ENCODE data around the gene NIPAL1. TPM values are rescaled to one million over a fixed set of nuclear protein-coding genes. Genes with fewer than 3 reads are reported as not detected.

The NIPAL1 gene
- total RNA-seq, 1 experiment from 2014 or later = 7.3 TPM

GRCh38 chr4:48047896-48048295 is 31.3 kb downstream of the NIPAL1 start:
- Histone ChIP-seq H3F3A (ENCODE audit: low read length, unreplicated experiment) (no peaks in the 10 kb centered on the region), H3K79me2 (ENCODE audit: low read length) (no peaks in the 10 kb centered on the region), H3K4me2 (ENCODE audit: low read length) (no peak overlapping the region), H3K4me1 (ENCODE audit: insufficient read depth, low read length) (peaks cover 5% of the 10 kb centered on the region; the same call in 1 of the 2 replicates), H3K36me3 (ENCODE audit: low read depth, low read length) (no peaks in the 10 kb centered on the region), H3K4me3 (ENCODE audit: low read length) (no peak overlapping the region), H2AFZ (ENCODE audit: low read length) (no peak overlapping the region), H3K27me3 (ENCODE audit: low read length) (no peaks in the 10 kb centered on the region), H3K27ac (ENCODE audit: low read length) (no peak overlapping the region), H3K9me2 (replicated peaks; ENCODE audit: low read length) (no peaks in the 10 kb centered on the region), H3K9me3 (ENCODE audit: low read length) (no peaks in the 10 kb centered on the region), H3K9ac (ENCODE audit: low read length) (no peak overlapping the region), H4K20me1 (ENCODE audit: low read length) (no peaks in the 10 kb centered on the region)
- ATAC-seq = no peak
- ChIA-PET CTCF (no interaction called here), POLR2A (ENCODE audit: unreplicated experiment) (no interaction called here)
- TF ChIP-seq EZH2phosphoT487 (IDR thresholded peaks at IDR 0.05; ENCODE audit: borderline replicate concordance, low read length) (no peak), CTCF (conservative IDR thresholded peaks at IDR 0.05; ENCODE audit: low read depth, low read length) (no peak), EZH2 (IDR thresholded peaks at IDR 0.05; ENCODE audit: low read length, unreplicated experiment) (no peak)
- intact Hi-C loops (cut with micrococcal nuclease) = no loop called here
- no TSS peak for BruUV-seq (replicated peaks)
- DNase-seq = no peak

GRCh38 chr4:48049483-48049882 is 32.9 kb downstream of the NIPAL1 start:
- no peak overlapping the region for H3K4me3 ChIP-seq (ENCODE audit: low read length)
- H3K9ac ChIP-seq (ENCODE audit: low read length) = no peak overlapping the region
- no peak overlapping the region for H3K4me2 ChIP-seq (ENCODE audit: low read length)
- ATAC-seq = no peak
- DNase-seq = no peak
- no peaks in the 10 kb centered on the region for H3K4me1 ChIP-seq (ENCODE audit: insufficient read depth, low read length)
- TF ChIP-seq EZH2 (IDR thresholded peaks at IDR 0.05; ENCODE audit: low read length, unreplicated experiment) (no peak), CTCF (conservative IDR thresholded peaks at IDR 0.05; ENCODE audit: low read depth, low read length) (no peak), EZH2phosphoT487 (IDR thresholded peaks at IDR 0.05; ENCODE audit: borderline replicate concordance, low read length) (no peak)
- no peaks in the 10 kb centered on the region for H3K27me3 ChIP-seq (ENCODE audit: low read length)
- intact Hi-C loops (cut with micrococcal nuclease) = no loop called here
- H3K9me2 ChIP-seq (replicated peaks; ENCODE audit: low read length) = no peaks in the 10 kb centered on the region
- H3K36me3 ChIP-seq (ENCODE audit: low read depth, low read length) = no peaks in the 10 kb centered on the region
- no peaks in the 10 kb centered on the region for H4K20me1 ChIP-seq (ENCODE audit: low read length)
- BruUV-seq (replicated peaks) = no TSS peak
- H3K79me2 ChIP-seq (ENCODE audit: low read length) = no peaks in the 10 kb centered on the region
- ChIA-PET CTCF (no interaction called here), POLR2A (ENCODE audit: unreplicated experiment) (no interaction called here)
- no peak overlapping the region for H2AFZ ChIP-seq (ENCODE audit: low read length)
- no peaks in the 10 kb centered on the region for H3F3A ChIP-seq (ENCODE audit: low read length, unreplicated experiment)
- H3K27ac ChIP-seq (ENCODE audit: low read length) = no peak overlapping the region
- H3K9me3 ChIP-seq (ENCODE audit: low read length) = no peaks in the 10 kb centered on the region

GRCh38 chr4:48051078-48051477 is 34.5 kb downstream of the NIPAL1 start:
- H2AFZ ChIP-seq (ENCODE audit: low read length) = no peak overlapping the region
- H3K9ac ChIP-seq (ENCODE audit: low read length) = no peak overlapping the region
- intact Hi-C loops (cut with micrococcal nuclease) = no loop called here
- H3K9me3 ChIP-seq (ENCODE audit: low read length) = no peaks in the 10 kb centered on the region
- no peak for TF ChIP-seq CTCF (conservative IDR thresholded peaks at IDR 0.05; ENCODE audit: low read depth, low read length)
- no peak for TF ChIP-seq EZH2 (IDR thresholded peaks at IDR 0.05; ENCODE audit: low read length, unreplicated experiment)
- TF ChIP-seq EZH2phosphoT487 (IDR thresholded peaks at IDR 0.05; ENCODE audit: borderline replicate concordance, low read length) = no peak
- no peaks in the 10 kb centered on the region for H3K79me2 ChIP-seq (ENCODE audit: low read length)
- H3K27me3 ChIP-seq (ENCODE audit: low read length) = no peaks in the 10 kb centered on the region
- DNase-seq (no peak), ATAC-seq (no peak)
- ChIA-PET CTCF (no interaction called here), POLR2A (ENCODE audit: unreplicated experiment) (no interaction called here)
- no peaks in the 10 kb centered on the region for H3K4me1 ChIP-seq (ENCODE audit: insufficient read depth, low read length)
- H3K36me3 ChIP-seq (ENCODE audit: low read depth, low read length) = no peaks in the 10 kb centered on the region
- H3K4me3 ChIP-seq (ENCODE audit: low read length) = no peak overlapping the region
- H3K9me2 ChIP-seq (replicated peaks; ENCODE audit: low read length) = no peaks in the 10 kb centered on the region
- no peaks in the 10 kb centered on the region for H3F3A ChIP-seq (ENCODE audit: low read length, unreplicated experiment)
- no peak overlapping the region for H3K27ac ChIP-seq (ENCODE audit: low read length)
- no peaks in the 10 kb centered on the region for H4K20me1 ChIP-seq (ENCODE audit: low read length)
- BruUV-seq (replicated peaks) = no TSS peak
- H3K4me2 ChIP-seq (ENCODE audit: low read length) = no peak overlapping the region

Data from PC-3 (cell line).